GM12892 (cell line): ENCODE data around the gene ERBB4.

ENCODE experiments used
- POLR2A ChIP-seq: IDR thresholded peaks from 2 replicates; pipeline ENCODE4 v1.6.1; 2011; ENCODE audit warnings: low read depth, low read length, control low read depth
- POLR2AphosphoS5 ChIP-seq: IDR thresholded peaks from 2 replicates; pipeline ENCODE4 v1.6.1; 2011; ENCODE audit warnings: low read depth, low read length, control low read depth
- TAF1 ChIP-seq: IDR thresholded peaks from 2 replicates; pipeline ENCODE4 v1.6.1; 2011; ENCODE audit warnings: low read depth, mild to moderate bottlenecking, control low read depth, low read length, borderline replicate concordance

DNA sequence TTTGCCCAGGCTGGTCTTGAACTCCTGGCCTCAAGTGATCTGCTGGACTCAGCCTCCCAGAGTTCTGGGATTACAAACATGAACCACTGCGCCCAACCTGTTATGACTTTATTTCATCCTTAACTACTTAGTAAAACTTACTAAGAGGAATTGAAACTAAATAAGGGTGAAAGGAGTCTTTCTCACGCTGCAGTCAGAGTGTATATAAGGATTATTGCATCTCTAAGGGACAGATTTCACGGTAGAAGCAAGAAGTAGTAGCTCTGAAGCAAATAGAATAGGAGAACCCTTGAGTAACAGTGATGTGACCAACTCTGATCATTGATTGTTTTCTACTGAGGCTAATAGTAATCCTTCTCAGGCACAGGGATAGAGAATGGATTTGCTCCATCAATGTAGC is 1022.1 kb downstream of the ERBB4 start:
- TF ChIP-seq POLR2AphosphoS5 (no peak), POLR2A (no peak), TAF1 (no peak)
